Fibroblast of pulmonary artery (primary cell): Measurements from ENCODE around the gene PUS7L.
A peak's percentile ranks its signal among the peaks of the same experiment; 100 is the strongest.
"Not testable (repeated sequence)": the region's sequence is repeated elsewhere in the genome, so short reads cannot be mapped to it uniquely, and the experiment has no call there.

ENCODE experiments used
- DNase-seq: peaks from one replicate; pipeline ENCODE4 v3.0.0-alpha.2; 2010; ENCODE audit warnings: low read depth
- H3K4me3 ChIP-seq: replicated peaks from 2 replicates; pipeline ENCODE4 v1.5.1; 2011; ENCODE audit warnings: low read depth, mild to moderate bottlenecking, control low read depth, low read length, moderate library complexity
- TF ChIP-seq, protein P1 (sequence below): IDR thresholded peaks from 2 replicates; pipeline ENCODE4 v1.5.1; 2011; ENCODE audit warnings: mild to moderate bottlenecking, control low read depth, low read length, inconsistent platforms; ENCODE audit errors: missing control alignments

Gene PUS7L

DNA sequence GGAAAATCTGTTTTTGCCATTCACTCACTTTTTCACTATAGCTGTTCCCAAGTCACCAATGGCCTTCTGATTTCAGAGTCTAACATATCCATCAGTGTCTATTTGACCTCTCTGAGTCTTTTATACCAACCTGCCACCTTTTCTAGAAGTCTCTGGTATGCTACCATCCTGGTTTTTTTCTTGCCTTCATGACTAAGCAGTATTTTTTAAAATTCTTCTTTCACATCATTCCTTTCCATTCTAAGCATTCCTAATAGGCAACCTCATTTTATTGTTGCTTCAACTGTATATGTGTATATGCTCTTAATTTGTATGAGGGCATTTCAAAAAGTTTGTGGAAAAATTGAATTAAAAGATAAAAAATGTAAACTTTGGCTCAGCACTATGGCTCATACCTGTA is 5.2 kb upstream of the PUS7L start:
- TF ChIP-seq, protein P1, sequence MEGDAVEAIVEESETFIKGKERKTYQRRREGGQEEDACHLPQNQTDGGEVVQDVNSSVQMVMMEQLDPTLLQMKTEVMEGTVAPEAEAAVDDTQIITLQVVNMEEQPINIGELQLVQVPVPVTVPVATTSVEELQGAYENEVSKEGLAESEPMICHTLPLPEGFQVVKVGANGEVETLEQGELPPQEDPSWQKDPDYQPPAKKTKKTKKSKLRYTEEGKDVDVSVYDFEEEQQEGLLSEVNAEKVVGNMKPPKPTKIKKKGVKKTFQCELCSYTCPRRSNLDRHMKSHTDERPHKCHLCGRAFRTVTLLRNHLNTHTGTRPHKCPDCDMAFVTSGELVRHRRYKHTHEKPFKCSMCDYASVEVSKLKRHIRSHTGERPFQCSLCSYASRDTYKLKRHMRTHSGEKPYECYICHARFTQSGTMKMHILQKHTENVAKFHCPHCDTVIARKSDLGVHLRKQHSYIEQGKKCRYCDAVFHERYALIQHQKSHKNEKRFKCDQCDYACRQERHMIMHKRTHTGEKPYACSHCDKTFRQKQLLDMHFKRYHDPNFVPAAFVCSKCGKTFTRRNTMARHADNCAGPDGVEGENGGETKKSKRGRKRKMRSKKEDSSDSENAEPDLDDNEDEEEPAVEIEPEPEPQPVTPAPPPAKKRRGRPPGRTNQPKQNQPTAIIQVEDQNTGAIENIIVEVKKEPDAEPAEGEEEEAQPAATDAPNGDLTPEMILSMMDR, result no peak
- DNase-seq, result no peak
- no peak overlapping the region for H3K4me3 ChIP-seq

DNA sequence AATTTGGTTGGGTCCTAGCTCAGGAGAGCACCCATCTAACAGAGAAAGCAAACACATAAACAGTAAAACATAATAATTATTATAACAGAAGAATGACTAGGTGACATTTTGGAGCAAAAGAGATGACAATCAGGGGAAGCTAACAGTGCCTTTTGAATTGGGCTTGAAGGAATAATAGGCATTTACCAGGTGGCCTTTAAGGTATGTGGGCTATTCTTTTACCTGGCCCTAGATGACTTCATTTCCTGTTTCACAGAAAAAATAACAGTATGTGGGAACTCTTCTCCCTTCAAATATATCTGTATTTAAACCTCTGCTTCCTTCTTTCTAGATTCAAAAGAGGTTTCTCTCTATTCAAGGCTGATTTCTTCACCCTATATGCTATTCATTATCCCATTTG is 4.0 kb upstream of the PUS7L start:
- TF ChIP-seq, protein P1, result no peak
- H3K4me3 ChIP-seq, result no peak overlapping the region
- no peak for DNase-seq

DNA sequence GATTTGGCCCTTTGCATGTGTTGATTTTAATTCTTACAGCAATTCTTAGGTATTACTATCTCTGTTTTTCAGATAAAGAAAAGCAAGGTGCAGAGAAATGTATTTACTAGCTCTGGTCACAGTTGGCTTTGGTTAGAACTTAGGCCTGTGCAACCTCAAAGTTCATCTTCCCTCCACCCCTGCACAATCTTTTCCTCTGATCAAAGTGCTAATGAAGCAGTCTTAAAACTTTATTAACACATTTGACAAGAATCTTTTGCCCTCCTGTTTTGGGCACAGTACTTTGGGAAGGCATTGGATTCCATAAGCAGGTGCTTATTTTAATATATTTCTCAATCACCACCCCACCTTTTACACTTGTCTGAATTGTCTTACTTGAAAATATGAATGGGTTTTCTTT is 2.9 kb upstream of the PUS7L start:
- no peak overlapping the region for H3K4me3 ChIP-seq
- no peak for DNase-seq
- TF ChIP-seq, protein P1, result no peak

DNA sequence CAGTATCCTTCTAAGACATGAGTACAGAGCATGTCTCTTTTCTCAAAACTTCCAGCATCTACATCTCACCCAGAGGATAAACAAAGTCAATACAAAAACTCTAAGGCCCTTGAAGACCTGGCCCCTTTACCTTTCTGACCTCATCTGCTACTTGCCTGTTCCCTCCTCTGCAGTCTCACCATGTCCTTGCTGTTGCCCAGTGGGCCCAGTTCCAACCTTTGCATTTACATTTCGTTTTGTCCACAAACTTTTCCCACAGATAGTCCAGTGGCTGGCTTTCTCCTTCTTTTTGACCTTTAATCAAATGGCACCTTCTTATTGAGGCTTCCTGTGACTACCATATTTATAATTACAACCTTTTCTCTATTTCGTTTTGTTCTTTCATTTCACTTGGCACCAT is 1.8 kb upstream of the PUS7L start:
- DNase-seq, result no peak
- TF ChIP-seq, protein P1, result no peak
- no peak overlapping the region for H3K4me3 ChIP-seq

DNA sequence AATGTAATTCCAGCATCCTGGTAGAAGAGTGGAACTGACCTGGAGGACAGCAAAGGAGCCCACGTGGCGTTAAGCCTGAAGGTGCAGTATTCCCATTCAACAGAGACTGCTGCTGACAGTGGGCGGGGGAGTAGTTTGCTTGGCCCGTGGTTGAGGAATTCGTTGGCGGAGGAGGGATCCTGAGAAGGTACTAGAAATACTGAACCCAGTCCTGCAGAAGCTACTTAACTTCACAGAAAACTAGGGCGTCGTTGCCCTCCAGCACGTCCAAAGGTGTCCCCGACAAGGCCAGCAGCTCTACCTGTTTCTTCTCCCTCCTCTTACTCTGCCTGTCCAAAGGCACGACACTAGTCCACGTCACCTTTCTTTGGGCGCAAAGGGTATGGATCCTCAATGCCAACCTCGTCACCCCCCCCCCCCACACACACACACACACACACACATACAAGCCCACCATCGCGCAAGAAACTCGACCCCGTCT is 303 bp downstream of the PUS7L start:
- peak; percentile 42 for DNase-seq
- TF ChIP-seq, protein P1, result no peak
- H3K4me3 ChIP-seq, result peak overlapping the region; percentile 79

DNA sequence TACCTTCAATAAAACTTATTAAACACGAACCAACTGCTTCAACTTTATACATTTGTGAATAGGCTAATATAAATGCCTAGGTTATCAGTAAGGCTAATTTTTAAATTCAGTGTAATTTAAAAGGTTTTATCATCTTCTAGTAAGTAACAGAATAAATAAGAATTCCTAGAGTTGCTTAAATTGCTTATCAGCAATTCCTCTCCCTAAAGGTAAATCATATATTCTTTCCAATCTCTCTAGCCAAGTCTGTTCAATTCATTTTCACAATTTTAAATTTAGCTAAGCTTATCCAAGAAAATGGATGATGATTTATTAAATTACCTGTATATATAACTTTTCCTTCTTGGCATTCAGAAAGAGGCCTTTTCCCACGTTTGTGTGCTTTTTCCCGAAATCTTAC is 4.6 kb downstream of the PUS7L start:
- TF ChIP-seq, protein P1, result no peak
- DNase-seq, result no peak
- no peak overlapping the region for H3K4me3 ChIP-seq

DNA sequence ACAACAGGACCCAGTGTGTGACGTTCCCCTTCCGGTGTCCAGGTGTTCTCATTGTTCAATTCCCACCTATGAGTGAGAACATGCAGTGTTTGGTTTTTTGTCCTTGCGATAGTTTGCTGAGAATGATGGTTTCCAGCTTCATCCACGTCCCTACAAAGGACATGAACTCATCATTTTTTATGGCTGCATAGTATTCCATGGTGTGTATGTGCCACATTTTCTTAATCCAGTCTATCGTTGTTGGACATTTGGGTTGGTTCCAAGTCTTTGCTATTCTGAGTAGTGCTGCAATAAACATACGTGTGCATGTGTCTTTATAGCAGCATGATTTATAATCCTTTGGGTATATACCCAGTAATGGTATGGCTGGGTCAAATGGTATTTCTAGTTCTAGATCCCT is 7.2 kb downstream of the PUS7L start:
- DNase-seq, H3K4me3 ChIP-seq: not testable (repeated sequence)
